OCI-LY7 (cell line): ENCODE results near the gene SNAPIN.

ENCODE experiments used
- CTCF ChIP-seq: fragments of 200-600 bp; sonication (generic); conservative IDR thresholded peaks from 2 replicates; pipeline ENCODE4 v1.5.1; 2014; ENCODE audit warnings: mild to moderate bottlenecking, antibody characterized with exemption, low read length, moderate library complexity, mixed read lengths
- EZH2phosphoT487 ChIP-seq: fragments of 200-600 bp; sonication (generic); IDR thresholded peaks from 2 replicates; pipeline ENCODE4 v1.6.1; 2018; ENCODE audit warnings: low read depth, borderline replicate concordance, mild to moderate bottlenecking, mixed run types, antibody characterized with exemption, low read length, moderate library complexity, mixed read lengths

GRCh38 chr1:153688736-153689328 lies 30.3 kb downstream of the SNAPIN start:
- TF ChIP-seq CTCF (no peak), EZH2phosphoT487 (no peak)
